GM12892 (cell line): Measurements from ENCODE around the gene BCKDHB.
A peak's percentile ranks its signal among the peaks of the same experiment; 100 is the strongest.

ENCODE experiments used
- DNase-seq: peaks from one replicate; pipeline ENCODE4 v3.0.0; 2011; ENCODE audit not compliant: insufficient read length
- FAIRE-seq: peaks from 2 replicates; lab custom pipeline; 2011; peaks lifted over from hg19 to GRCh38; lab: Jason Lieb, UNC
- POLR2A ChIP-seq: IDR thresholded peaks from 2 replicates; pipeline ENCODE4 v1.6.1; 2011; ENCODE audit warnings: low read depth, low read length, control low read depth
- POLR2AphosphoS5 ChIP-seq: IDR thresholded peaks from 2 replicates; pipeline ENCODE4 v1.6.1; 2011; ENCODE audit warnings: low read depth, low read length, control low read depth
- TAF1 ChIP-seq: IDR thresholded peaks from 2 replicates; pipeline ENCODE4 v1.6.1; 2011; ENCODE audit warnings: low read depth, mild to moderate bottlenecking, control low read depth, low read length, borderline replicate concordance

BCKDHB gene

GRCh38 chr6:80156221-80156620, 49.8 kb downstream of the BCKDHB start:
- TF ChIP-seq POLR2A: no peak
- no peak for TF ChIP-seq TAF1
- no peak for TF ChIP-seq POLR2AphosphoS5
- no peak for DNase-seq
- no peak for FAIRE-seq

- FAIRE-seq (no peak), DNase-seq (no peak)
- TF ChIP-seq POLR2AphosphoS5: no peak
- no peak for TF ChIP-seq POLR2A
- TF ChIP-seq TAF1: no peak
These were observed 52.1 kb downstream of the BCKDHB start for GRCh38 chr6:80158478-80158989.

- DNase-seq (no peak), FAIRE-seq (no peak)
- TF ChIP-seq POLR2A: no peak
- no peak for TF ChIP-seq TAF1
- no peak for TF ChIP-seq POLR2AphosphoS5
These were observed 55.0 kb downstream of the BCKDHB start for GRCh38 chr6:80161434-80161833.

GRCh38 chr6:80163754-80164187, 57.3 kb downstream of the BCKDHB start:
- FAIRE-seq (peak; percentile 27), DNase-seq (no peak)
- TF ChIP-seq POLR2A (no peak), TAF1 (no peak), POLR2AphosphoS5 (no peak)

GRCh38 chr6:80165143-80165542, 58.7 kb downstream of the BCKDHB start:
- DNase-seq (no peak), FAIRE-seq (peak; percentile 71)
- TF ChIP-seq TAF1 (no peak), POLR2A (no peak), POLR2AphosphoS5 (no peak)

GRCh38 chr6:80165819-80166218, 59.3 kb downstream of the BCKDHB start:
- no peak for TF ChIP-seq POLR2A
- no peak for TF ChIP-seq POLR2AphosphoS5
- TF ChIP-seq TAF1: no peak
- no peak for FAIRE-seq
- DNase-seq: no peak

- TF ChIP-seq POLR2AphosphoS5: no peak
- no peak for TF ChIP-seq POLR2A
- no peak for TF ChIP-seq TAF1
- FAIRE-seq (peak; percentile 5), DNase-seq (no peak)
These were observed 64.0 kb downstream of the BCKDHB start for GRCh38 chr6:80170433-80170832.

- FAIRE-seq: no peak
- TF ChIP-seq POLR2AphosphoS5 (no peak), POLR2A (no peak), TAF1 (no peak)
- no peak for DNase-seq
These were observed 66.9 kb downstream of the BCKDHB start for GRCh38 chr6:80173411-80173810.

GRCh38 chr6:80174900-80175572, 68.6 kb downstream of the BCKDHB start:
- FAIRE-seq (no peak), DNase-seq (no peak)
- no peak for TF ChIP-seq POLR2A
- no peak for TF ChIP-seq POLR2AphosphoS5
- no peak for TF ChIP-seq TAF1

GRCh38 chr6:80179695-80180094, 73.2 kb downstream of the BCKDHB start:
- DNase-seq (no peak), FAIRE-seq (no peak)
- TF ChIP-seq POLR2A (no peak), TAF1 (no peak), POLR2AphosphoS5 (no peak)

GRCh38 chr6:80181352-80182081, 75.0 kb downstream of the BCKDHB start:
- FAIRE-seq (no peak), DNase-seq (no peak)
- TF ChIP-seq POLR2A: no peak

- DNase-seq: no peak
- TF ChIP-seq TAF1: no peak
- no peak for TF ChIP-seq POLR2A
- TF ChIP-seq POLR2AphosphoS5: no peak
- no peak for FAIRE-seq
These were observed 75.8 kb downstream of the BCKDHB start for GRCh38 chr6:80182308-80182707.
